Sigmoid colon (tissue), 7 donors: Measurements from ENCODE around the gene P4HTM. TPM values are rescaled to one million over a fixed set of nuclear protein-coding genes. Genes with fewer than 3 reads are reported as not detected.

ENCODE experiments used
- DNase-seq: peaks from one replicate; pipeline ENCODE4 v3.0.0-alpha.2; 2019
- H3K27ac ChIP-seq, 4 donors: fragments of 200-600 bp; sonication (generic); one replicate each; pipeline ENCODE4 v1.5.1; 2016 to 2019; ENCODE audit warnings: mild to moderate bottlenecking in 1 of 4
- H3K27me3 ChIP-seq, 3 donors: fragments of 200-600 bp; sonication (generic); one replicate each; pipeline ENCODE4 v1.5.1; 2019; ENCODE audit warnings: mild to moderate bottlenecking in 1 of 3
- H3K36me3 ChIP-seq, 4 donors: fragments of 200-600 bp; sonication (generic); one replicate each; pipeline ENCODE4 v1.5.1; 2016 to 2019
- H3K4me1 ChIP-seq, 4 donors: fragments of 200-600 bp; sonication (generic); one replicate each; pipeline ENCODE4 v1.5.1; 2017 to 2019
- H3K4me3 ChIP-seq, 4 donors: fragments of 200-600 bp; sonication (generic); one replicate each; pipeline ENCODE4 v1.5.1; 2017 to 2019; ENCODE audit warnings: mild to moderate bottlenecking in 2 of 4, moderate library complexity in 1 of 4
- H3K9me3 ChIP-seq, 4 donors: fragments of 200-600 bp in 3 of 4; sonication (generic) in 3 of 4; one replicate each; pipeline versions ENCODE4 v1.5.1 to v1.6.1; 2013 to 2019
- EP300 ChIP-seq, 4 donors: sonication (generic); formaldehyde crosslinking; IDR thresholded peaks; one replicate each; pipeline ENCODE4 v1.6.1; 2017; ENCODE audit warnings: antibody characterized with exemption in 4 of 4
- POLR2A ChIP-seq, 2 donors: fragments of 450-650 bp; IDR thresholded peaks; one replicate each; pipeline ENCODE4 v1.6.1; 2016; ENCODE audit warnings: antibody characterized with exemption in 2 of 2, mild to moderate bottlenecking in 2 of 2, moderate library complexity in 2 of 2
- POLR2AphosphoS5 ChIP-seq, 4 donors: sonication (generic); formaldehyde crosslinking; IDR thresholded peaks; one replicate each; pipeline ENCODE4 v1.6.1; 2017; ENCODE audit warnings: antibody characterized with exemption in 4 of 4
- WGBS, 2 donors: extraction: QIAGEN DNeasy Blood & Tissue Kit; methylation state at CpG; one replicate each; pipeline ENCODE4 v1.1.7; 2013; 5-methylcytosine and 5-hydroxymethylcytosine counted together
- intact Hi-C: fragments of 100-400 bp; cut with DNase I; formaldehyde crosslinking; loops from one replicate; pipeline ENCODE4 v1.15.1; 2023
- polyA plus RNA-seq, 3 donors: library from polyadenylated mRNA; stranded (reverse); fragments of 200-250 nt; gene quantifications; one replicate each; pipeline ENCODE4 v1.2.3, GENCODE V29; 2013
- total RNA-seq, 4 donors: library from RNA; depleted of rRNA; stranded (reverse); fragments of >200 nt; gene quantifications; one replicate each; pipeline ENCODE4 v1.1.0, GENCODE V29; 2016
- TF ChIP-seq, protein P1 (sequence below), 4 experiments: fragments of 450-650 bp in 3 of 4; fragments of 200-600 bp in 1 of 4; IDR thresholded peaks; one replicate each; pipeline ENCODE4 v1.5.1; 2016 to 2019; ENCODE audit warnings: antibody characterized with exemption in 4 of 4, mild to moderate bottlenecking in 3 of 4, moderate library complexity in 2 of 4
- donor health status: healthy with polysubstance abuse.
- donor health status: Bipolar disorder and iron deficiency.
- donor health status: healthy.

P4HTM gene
- total and polyA plus RNA-seq, 7 donors = 5.4 to 41.3 (median 30.9) TPM

GRCh38 chr3:48996640-48997039 is 6.6 kb downstream of the P4HTM start:
- Histone ChIP-seq H3K27me3 (no peaks in the 10 kb centered on the region), H3K4me3 (no peak overlapping the region), H3K4me1 (peaks cover 0 to 7% (median 6%) of the 10 kb centered on the region in 4 donors), H3K27ac (no peak overlapping the region), H3K9me3 (no peaks in the 10 kb centered on the region), H3K36me3 (peaks cover 0 to 19% (median 5%) of the 10 kb centered on the region in 4 donors)
- TF ChIP-seq, protein P1, sequence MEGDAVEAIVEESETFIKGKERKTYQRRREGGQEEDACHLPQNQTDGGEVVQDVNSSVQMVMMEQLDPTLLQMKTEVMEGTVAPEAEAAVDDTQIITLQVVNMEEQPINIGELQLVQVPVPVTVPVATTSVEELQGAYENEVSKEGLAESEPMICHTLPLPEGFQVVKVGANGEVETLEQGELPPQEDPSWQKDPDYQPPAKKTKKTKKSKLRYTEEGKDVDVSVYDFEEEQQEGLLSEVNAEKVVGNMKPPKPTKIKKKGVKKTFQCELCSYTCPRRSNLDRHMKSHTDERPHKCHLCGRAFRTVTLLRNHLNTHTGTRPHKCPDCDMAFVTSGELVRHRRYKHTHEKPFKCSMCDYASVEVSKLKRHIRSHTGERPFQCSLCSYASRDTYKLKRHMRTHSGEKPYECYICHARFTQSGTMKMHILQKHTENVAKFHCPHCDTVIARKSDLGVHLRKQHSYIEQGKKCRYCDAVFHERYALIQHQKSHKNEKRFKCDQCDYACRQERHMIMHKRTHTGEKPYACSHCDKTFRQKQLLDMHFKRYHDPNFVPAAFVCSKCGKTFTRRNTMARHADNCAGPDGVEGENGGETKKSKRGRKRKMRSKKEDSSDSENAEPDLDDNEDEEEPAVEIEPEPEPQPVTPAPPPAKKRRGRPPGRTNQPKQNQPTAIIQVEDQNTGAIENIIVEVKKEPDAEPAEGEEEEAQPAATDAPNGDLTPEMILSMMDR (IDR thresholded peaks at IDR 0.05) = no peak
- 94 to 95% methylated on average over 8 of the region's 8 CpGs for WGBS, 2 donors
- DNase-seq = no peak
- intact Hi-C loops = no loop called here

DNA sequence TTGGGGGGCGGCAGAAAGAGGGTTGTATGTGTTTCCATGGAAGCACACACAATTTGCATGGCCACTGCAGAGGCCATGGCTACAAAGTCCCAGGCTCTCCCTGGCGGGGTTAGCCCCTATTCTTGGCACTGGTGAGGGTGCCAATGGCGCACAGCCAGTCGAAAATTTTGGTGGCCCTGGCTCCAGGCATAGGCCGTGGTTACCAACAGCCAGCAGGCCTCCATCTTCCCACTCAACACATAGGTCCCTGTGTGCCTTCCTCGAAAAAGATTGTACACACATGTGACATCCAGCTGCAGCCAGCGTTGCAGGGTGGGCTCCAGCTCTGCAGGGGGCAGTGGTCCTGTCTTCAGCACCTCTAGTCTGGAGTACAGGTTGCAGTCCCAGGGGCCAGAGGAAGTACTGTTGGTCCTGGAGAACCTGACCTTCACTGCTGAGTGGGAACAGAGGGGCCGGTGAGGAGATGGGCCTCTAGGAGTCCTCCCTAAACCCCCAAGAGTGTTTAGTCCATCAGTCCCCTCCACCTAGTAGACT is 7.1 kb downstream of the P4HTM start:
- intact Hi-C loops = no loop called here
- WGBS, 2 donors = 91% methylated on average over 8 of the region's 8 CpGs
- H3K9me3 ChIP-seq = no peaks in the 10 kb centered on the region
- H3K4me3 ChIP-seq = no peak overlapping the region
- TF ChIP-seq POLR2A (IDR thresholded peaks at IDR 0.05) = no peak
- TF ChIP-seq, protein P1 (IDR thresholded peaks at IDR 0.05) = no peak
- no peak for TF ChIP-seq POLR2AphosphoS5 (IDR thresholded peaks at IDR 0.05)
- no peak for TF ChIP-seq EP300 (IDR thresholded peaks at IDR 0.05)
- H3K27ac ChIP-seq = no peak overlapping the region
- no peaks in the 10 kb centered on the region for H3K27me3 ChIP-seq
- no peak for DNase-seq
- H3K36me3 ChIP-seq = peaks cover 0 to 19% (median 5%) of the 10 kb centered on the region in 4 donors
- peaks cover 0 to 2% (median 1%) of the 10 kb centered on the region in 4 donors for H3K4me1 ChIP-seq

DNA sequence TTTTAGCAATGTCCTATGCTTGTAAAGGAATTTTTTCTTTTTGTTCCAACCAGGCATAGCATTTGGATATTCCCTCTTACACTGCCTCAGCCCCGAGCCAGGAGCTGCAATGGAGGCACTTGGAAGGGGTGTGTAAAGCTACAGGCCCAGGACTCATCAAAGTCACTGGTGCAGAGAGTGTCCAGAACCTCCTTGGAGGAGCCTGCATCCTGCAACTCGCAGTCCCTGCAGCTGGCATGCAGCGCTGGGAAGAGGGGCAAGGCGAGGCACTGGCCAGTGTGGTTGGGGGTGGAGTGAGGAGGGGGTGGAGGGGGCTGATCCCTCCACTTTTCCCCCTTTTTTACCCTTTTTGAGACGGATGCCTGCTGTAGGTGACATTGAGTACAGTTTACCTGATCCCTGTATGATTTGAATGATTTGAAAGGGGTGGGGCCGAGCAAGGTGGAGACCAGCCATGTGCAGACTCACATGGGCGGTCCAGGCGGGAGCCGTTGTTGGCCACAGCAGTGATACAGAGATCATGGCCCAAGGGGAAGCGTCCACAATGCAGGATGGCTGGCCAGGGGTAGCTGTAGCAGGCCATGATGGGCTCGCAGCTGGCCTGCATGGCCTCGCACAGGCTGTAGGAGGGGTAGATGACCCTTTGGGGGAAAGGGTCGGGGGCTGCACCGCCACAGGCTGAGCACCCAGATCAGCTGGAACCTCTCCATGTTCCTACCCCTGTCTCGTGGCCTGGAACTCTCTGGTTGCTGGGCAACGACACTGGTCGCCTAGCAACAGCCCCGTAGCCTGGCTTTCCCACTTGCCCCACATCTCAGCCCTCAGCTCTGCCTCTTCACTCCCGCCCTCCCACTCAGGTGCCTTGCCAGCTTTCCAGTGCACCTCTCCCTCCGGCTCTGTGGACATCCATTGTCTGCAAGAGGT is 7.9 kb downstream of the P4HTM start:
- intact Hi-C loops = no loop called here
- TF ChIP-seq POLR2A (IDR thresholded peaks at IDR 0.05) (no peak), EP300 (IDR thresholded peaks at IDR 0.05) (no peak), POLR2AphosphoS5 (IDR thresholded peaks at IDR 0.05) (no peak)
- TF ChIP-seq, protein P1 (IDR thresholded peaks at IDR 0.05) = no peak
- no peaks in the 10 kb centered on the region for H3K27me3 ChIP-seq
- WGBS, 2 donors = 88 to 89% methylated on average over 20 of the region's 20 CpGs
- peaks cover 0 to 19% (median 5%) of the 10 kb centered on the region in 4 donors for H3K36me3 ChIP-seq
- no peaks in the 10 kb centered on the region for H3K9me3 ChIP-seq
- no peaks in the 10 kb centered on the region for H3K4me1 ChIP-seq
- no peak for DNase-seq
- no peak overlapping the region for H3K27ac ChIP-seq
- no peak overlapping the region for H3K4me3 ChIP-seq

DNA sequence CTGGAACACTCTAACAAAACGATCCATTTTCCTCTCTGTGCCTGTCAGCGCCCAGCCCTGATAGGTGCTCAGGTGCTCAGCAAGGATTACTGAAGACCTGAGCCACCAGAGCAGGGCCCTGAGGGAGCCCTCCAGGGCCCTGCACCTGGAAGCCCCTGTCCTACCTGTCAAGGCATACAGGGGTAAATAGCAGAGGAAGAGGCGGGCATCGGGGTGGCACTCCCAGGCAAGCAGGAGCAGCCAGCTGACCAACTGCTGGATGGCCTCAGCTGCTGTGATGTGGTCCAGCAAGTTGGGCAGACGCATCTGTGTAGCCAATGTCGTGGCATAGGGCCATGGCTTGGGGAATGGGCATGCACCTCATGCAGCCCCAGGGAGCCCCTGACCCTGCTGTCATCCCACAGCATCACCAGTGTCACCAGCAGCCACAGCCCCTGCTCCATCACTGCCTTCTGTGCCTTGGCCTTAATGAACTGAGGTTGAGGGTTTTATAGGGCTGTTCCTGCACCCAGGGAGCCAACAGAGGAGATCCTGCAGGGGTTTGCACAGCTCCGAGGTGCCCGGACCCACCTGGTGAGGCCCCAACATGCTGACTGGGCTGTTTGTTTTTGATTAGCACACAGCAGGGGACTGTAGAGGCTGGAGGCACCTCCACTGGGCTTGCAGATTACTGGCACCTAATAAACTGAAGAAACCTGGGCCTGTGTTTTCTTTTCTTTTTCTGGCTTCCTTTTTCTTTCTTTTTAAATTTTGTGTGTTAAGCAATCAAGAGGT is 9.2 kb downstream of the P4HTM start:
- H3K36me3 ChIP-seq = peaks cover 0 to 19% (median 4%) of the 10 kb centered on the region in 4 donors
- 88 to 90% methylated on average over 8 of the region's 8 CpGs for WGBS, 2 donors

More for the DNA sequence above, 9.2 kb downstream of the P4HTM start:
- Histone ChIP-seq H3K9me3 (no peaks in the 10 kb centered on the region), H3K27me3 (no peaks in the 10 kb centered on the region), H3K4me1 (no peaks in the 10 kb centered on the region), H3K4me3 (no peak overlapping the region), H3K27ac (no peak overlapping the region)
- no peak for DNase-seq
- TF ChIP-seq, protein P1 (IDR thresholded peaks at IDR 0.05) = no peak
- TF ChIP-seq POLR2AphosphoS5 (IDR thresholded peaks at IDR 0.05) (no peak), EP300 (IDR thresholded peaks at IDR 0.05) (no peak), POLR2A (IDR thresholded peaks at IDR 0.05) (no peak)
- intact Hi-C loops = no loop called here
